ENCODE results near the gene PPIL1.

The PPIL1 gene

DNA sequence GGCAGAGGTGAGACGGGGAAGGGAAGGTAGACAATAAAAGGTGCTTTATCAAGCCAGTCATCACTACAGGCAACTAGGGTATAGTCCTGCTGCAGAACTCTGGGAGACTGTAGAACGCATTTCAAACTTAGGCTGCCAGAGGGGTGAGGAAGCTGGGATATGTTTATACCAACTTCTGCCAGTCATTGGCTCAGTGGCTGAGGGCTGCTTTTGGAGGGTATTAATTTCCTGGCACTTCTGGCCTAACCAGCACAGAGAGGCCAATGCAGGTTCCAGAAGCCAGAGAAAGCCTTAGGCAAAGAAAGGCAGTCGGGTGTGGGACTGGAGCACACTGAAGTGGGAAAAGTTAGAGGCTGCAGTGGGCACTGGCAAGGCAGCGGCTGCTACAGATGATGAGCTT lies 31.4 kb downstream of the PPIL1 start:
- TF ChIP-seq, protein P1, sequence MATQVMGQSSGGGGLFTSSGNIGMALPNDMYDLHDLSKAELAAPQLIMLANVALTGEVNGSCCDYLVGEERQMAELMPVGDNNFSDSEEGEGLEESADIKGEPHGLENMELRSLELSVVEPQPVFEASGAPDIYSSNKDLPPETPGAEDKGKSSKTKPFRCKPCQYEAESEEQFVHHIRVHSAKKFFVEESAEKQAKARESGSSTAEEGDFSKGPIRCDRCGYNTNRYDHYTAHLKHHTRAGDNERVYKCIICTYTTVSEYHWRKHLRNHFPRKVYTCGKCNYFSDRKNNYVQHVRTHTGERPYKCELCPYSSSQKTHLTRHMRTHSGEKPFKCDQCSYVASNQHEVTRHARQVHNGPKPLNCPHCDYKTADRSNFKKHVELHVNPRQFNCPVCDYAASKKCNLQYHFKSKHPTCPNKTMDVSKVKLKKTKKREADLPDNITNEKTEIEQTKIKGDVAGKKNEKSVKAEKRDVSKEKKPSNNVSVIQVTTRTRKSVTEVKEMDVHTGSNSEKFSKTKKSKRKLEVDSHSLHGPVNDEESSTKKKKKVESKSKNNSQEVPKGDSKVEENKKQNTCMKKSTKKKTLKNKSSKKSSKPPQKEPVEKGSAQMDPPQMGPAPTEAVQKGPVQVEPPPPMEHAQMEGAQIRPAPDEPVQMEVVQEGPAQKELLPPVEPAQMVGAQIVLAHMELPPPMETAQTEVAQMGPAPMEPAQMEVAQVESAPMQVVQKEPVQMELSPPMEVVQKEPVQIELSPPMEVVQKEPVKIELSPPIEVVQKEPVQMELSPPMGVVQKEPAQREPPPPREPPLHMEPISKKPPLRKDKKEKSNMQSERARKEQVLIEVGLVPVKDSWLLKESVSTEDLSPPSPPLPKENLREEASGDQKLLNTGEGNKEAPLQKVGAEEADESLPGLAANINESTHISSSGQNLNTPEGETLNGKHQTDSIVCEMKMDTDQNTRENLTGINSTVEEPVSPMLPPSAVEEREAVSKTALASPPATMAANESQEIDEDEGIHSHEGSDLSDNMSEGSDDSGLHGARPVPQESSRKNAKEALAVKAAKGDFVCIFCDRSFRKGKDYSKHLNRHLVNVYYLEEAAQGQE (IDR thresholded peaks at IDR 0.05; ENCODE audit: insufficient read depth in 1 of 2, low read depth in 2 of 2, low read length in 2 of 2) = no peak
- TF ChIP-seq SIN3A (IDR thresholded peaks at IDR 0.05; ENCODE audit: borderline replicate concordance, insufficient read depth, low read length) (no peak), POLR2AphosphoS5 (IDR thresholded peaks at IDR 0.05; ENCODE audit: low read depth, low read length) (no peak), FOXP2 (optimal IDR thresholded peaks at IDR 0.05; ENCODE audit: borderline replicate concordance, extremely low read depth, extremely low read length, insufficient read depth) (no peak), TAF1 (IDR thresholded peaks at IDR 0.05; ENCODE audit: borderline replicate concordance, insufficient read depth, low read length) (no peak)

DNA sequence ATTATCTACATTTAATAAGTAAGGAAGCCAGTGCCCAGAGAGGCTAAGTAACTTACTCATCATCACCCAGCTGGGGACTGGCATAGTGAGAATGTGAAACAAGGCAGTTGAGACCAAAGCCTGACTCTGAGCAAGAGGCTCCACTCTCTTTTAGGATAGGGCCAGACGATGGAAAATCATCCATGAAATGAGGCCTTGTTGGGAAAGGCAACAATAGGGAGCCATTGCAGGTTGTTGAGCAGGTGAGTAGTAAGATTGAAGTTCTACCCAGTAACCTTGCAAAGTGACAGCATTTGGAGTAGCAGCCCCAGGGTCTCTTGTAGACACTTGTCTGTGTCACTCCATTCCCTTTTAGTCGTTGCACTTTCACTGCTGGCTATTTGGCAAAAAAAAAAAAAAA lies 32.8 kb downstream of the PPIL1 start:
- TF ChIP-seq FOXP2 (optimal IDR thresholded peaks at IDR 0.05; ENCODE audit: borderline replicate concordance, extremely low read depth, extremely low read length, insufficient read depth) = no peak
- no peak for TF ChIP-seq SIN3A (IDR thresholded peaks at IDR 0.05; ENCODE audit: borderline replicate concordance, insufficient read depth, low read length)
- TF ChIP-seq, protein P1 (IDR thresholded peaks at IDR 0.05; ENCODE audit: insufficient read depth in 1 of 2, low read depth in 2 of 2, low read length in 2 of 2) = no peak
- TF ChIP-seq TAF1 (IDR thresholded peaks at IDR 0.05; ENCODE audit: borderline replicate concordance, insufficient read depth, low read length) = no peak
- no peak for TF ChIP-seq POLR2AphosphoS5 (IDR thresholded peaks at IDR 0.05; ENCODE audit: low read depth, low read length)

DNA sequence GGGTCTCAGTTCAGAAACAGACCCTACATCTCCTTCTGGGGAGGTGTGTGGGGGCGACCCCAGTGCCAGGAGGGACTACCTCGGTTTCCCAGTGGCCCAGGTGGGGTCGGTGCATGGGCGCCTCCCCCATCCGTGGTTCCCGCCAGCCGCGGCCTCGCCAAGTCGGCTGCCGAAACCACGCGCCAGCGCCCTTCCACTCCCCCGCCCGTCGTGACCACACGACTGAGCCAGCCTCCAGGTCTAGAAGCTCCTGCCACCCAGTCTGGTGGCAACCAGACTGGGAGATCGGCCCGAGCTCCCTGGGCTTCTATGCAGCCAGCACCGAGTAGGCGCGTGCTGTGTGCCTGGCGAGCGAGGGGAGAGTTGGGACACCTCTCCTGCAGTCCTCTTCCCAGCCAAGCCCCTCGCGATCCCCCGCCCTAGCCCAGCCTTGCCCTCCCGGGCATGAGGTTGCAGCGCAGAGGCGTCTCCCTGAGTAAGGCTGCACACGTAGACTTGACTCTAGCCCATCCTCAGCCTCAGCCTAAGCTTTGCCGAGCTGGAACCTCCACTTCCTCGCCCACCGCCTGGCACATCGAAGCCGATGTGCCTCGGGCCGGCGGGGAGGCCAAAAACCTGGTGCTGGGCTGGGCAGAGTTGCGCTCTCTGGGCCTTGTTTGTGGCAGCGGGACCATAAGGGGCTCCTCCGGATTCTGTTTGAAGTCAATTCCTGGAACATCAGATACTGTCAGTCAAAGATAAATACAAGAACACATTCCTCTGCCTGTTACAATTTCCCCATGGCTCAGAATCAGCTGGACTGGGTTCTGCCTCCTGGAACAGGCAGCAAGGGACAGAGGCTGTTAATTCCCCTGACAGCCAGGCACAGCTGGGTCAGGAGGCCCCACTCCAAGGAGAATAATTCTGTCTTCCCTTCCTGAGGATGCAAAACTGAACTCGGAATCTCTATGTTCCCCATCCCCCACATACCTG lies 33.9 kb downstream of the PPIL1 start:
- no peak for TF ChIP-seq SIN3A (IDR thresholded peaks at IDR 0.05; ENCODE audit: borderline replicate concordance, insufficient read depth, low read length)
- TF ChIP-seq POLR2AphosphoS5 (IDR thresholded peaks at IDR 0.05; ENCODE audit: low read depth, low read length) = no peak
- no peak for TF ChIP-seq FOXP2 (optimal IDR thresholded peaks at IDR 0.05; ENCODE audit: borderline replicate concordance, extremely low read depth, extremely low read length, insufficient read depth)
- TF ChIP-seq TAF1 (IDR thresholded peaks at IDR 0.05; ENCODE audit: borderline replicate concordance, insufficient read depth, low read length) = no peak
- TF ChIP-seq, protein P1 (IDR thresholded peaks at IDR 0.05; ENCODE audit: insufficient read depth in 1 of 2, low read depth in 2 of 2, low read length in 2 of 2) = no peak

DNA sequence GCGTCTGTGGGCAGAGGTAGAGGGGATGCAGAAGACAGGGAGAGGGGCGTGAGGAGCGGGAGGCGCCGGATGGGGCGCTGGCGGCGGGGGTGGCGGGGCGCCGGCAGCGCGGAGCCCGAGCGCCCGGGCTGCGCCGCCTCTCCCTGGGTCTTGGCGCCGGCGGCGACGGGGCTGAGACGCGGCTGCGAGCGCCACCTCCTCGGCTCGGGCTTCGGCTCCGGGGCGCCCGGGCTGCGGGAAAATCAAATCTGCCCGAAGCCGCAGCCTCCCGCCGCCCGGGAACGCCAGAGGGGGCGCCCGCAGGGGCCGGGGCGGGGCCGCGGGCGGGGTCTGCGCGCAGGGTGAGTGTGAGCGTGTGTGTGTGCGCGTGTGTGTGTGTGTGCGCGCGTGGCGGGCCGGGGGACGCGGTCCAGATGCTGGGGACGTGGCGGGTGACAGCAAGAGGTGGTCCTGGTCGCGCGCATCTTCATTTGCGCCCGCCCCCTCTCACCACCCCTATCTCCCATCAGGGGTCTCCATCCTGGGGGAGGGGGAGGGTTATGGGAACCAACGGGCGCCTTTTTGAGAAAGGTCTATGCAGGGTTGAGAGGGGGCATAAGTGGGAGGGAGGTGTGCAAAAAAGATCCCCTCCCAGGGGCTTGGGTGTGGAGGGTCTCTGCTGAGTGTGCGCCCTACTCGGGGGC lies 34.7 kb downstream of the PPIL1 start:
- TF ChIP-seq POLR2AphosphoS5 (IDR thresholded peaks at IDR 0.05; ENCODE audit: low read depth, low read length) (no peak), TAF1 (IDR thresholded peaks at IDR 0.05; ENCODE audit: borderline replicate concordance, insufficient read depth, low read length) (no peak)

DNA sequence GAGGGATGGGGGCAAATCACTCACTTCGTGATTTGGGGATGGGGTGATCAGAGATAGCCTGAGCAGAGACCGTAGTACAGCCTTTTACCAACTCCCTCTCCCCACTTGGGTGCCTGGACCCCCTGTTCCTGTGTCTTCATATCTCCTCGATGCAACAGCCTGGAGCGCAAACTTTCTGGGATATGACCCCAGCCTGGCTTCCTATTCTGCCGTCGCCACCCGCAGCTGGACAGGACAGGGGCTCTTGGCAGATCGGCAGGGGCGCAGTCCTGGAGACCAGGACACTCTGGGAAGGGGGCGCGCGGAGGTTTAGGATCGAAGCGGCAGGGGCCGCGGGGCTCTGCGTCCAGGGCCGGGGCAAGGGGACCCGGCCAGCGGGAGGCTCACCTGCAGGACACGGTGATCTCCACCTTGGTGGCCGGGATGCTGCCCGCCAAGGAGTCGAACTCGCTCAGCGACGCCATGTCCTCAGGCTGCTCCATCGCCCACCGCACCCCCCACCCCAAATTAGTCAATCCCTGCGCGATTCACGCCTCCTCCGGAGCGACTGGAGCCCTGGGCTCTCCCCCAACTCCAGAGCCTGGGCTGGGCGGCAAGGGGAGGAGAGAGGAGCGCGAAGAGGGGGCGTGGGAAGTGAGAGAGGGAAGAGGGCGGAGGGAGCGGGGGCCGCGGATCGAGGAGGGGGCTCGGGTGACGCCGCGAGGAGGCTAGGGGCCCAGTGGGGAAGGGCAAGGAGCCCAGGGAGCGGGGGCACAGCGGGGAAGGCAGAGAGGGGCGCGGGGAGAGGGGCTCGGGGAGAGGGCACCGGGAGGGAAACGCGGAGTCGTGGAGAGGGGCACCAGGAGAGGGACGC lies 35.5 kb downstream of the PPIL1 start, which contains the start of gene CPNE5:
CPNE5 (minus strand) TSS at position 549 of the 853 bp plus-strand sequence; CDS start at position 482, 67 bp downstream.
- no peak for TF ChIP-seq SIN3A (IDR thresholded peaks at IDR 0.05; ENCODE audit: borderline replicate concordance, insufficient read depth, low read length)
- TF ChIP-seq TAF1 (IDR thresholded peaks at IDR 0.05; ENCODE audit: borderline replicate concordance, insufficient read depth, low read length) = no peak
- no peak for TF ChIP-seq POLR2AphosphoS5 (IDR thresholded peaks at IDR 0.05; ENCODE audit: low read depth, low read length)

Measured in PFSK-1 (cell line).